HG02884 (cell line): Measurements from ENCODE around the gene PPFIA4.

ENCODE experiments used
- ATAC-seq: cut with Tn5 transposase; IDR thresholded peaks from one replicate; pipeline ENCODE4 v1.9.1; 2021; ENCODE audit warnings: mild to moderate bottlenecking, moderate library complexity; ENCODE audit not compliant: unreplicated experiment

PPFIA4 gene

GRCh38 chr1:203098445-203098844 is 72.2 kb downstream of the PPFIA4 start:
- ATAC-seq, result no peak

GRCh38 chr1:203098914-203099520 is 72.7 kb downstream of the PPFIA4 start:
- ATAC-seq, result no peak

GRCh38 chr1:203099805-203100515 is 73.7 kb downstream of the PPFIA4 start:
- ATAC-seq, result no peak

GRCh38 chr1:203100516-203100869 is 74.2 kb downstream of the PPFIA4 start:
- ATAC-seq, result no peak

GRCh38 chr1:203101813-203102634 is 75.7 kb downstream of the PPFIA4 start:
- ATAC-seq, result no peak

GRCh38 chr1:203103216-203103615 is 76.9 kb downstream of the PPFIA4 start:
- ATAC-seq, result no peak

GRCh38 chr1:203103829-203104495 is 77.7 kb downstream of the PPFIA4 start:
- ATAC-seq, result no peak

GRCh38 chr1:203104789-203105390 is 78.6 kb downstream of the PPFIA4 start:
- ATAC-seq, result no peak

- no peak for ATAC-seq
These were observed 86.2 kb downstream of the PPFIA4 start for GRCh38 chr1:203112475-203112874.

- no peak for ATAC-seq
These were observed 87.0 kb downstream of the PPFIA4 start for GRCh38 chr1:203113308-203113707.

GRCh38 chr1:203114202-203114601 is 87.9 kb downstream of the PPFIA4 start:
- no peak for ATAC-seq

- no peak for ATAC-seq
These were observed 90.0 kb downstream of the PPFIA4 start for GRCh38 chr1:203116091-203116820.

- ATAC-seq, result no peak
These were observed 91.6 kb downstream of the PPFIA4 start for GRCh38 chr1:203117611-203118575.

GRCh38 chr1:203120325-203121153 is 94.2 kb downstream of the PPFIA4 start:
- no peak for ATAC-seq

GRCh38 chr1:203121186-203122015 is 95.1 kb downstream of the PPFIA4 start:
- ATAC-seq, result no peak

- no peak for ATAC-seq
These were observed 95.9 kb downstream of the PPFIA4 start for GRCh38 chr1:203122159-203122558.

- no peak for ATAC-seq
These were observed 97.7 kb downstream of the PPFIA4 start for GRCh38 chr1:203124011-203124410.
